ENCODE results near the gene RIPOR1.
A peak's percentile ranks its signal among the peaks of the same experiment; 100 is the strongest.

RIPOR1 gene

GRCh38 chr16:67548265-67549126 is 19.9 kb downstream of the RIPOR1 start:
- DNase-seq (ENCODE audit: low spot score), result peak; percentile 50
- in situ Hi-C loops (cut with MboI; ENCODE audit: low pct_unique_long_range_greater_than_20kb, low sequenced_read_pairs, unreplicated experiment), result loop anchor here (25.0 kb wide), 1 partner anchor 364 kb away; no protein-coding TSS in a partner anchor
- no peak for TF ChIP-seq CTCF (IDR thresholded peaks at IDR 0.05; ENCODE audit: extremely low read depth, insufficient read depth, missing control alignments)

GRCh38 chr16:67549240-67549639 is 20.6 kb downstream of the RIPOR1 start:
- in situ Hi-C loops (cut with MboI; ENCODE audit: low pct_unique_long_range_greater_than_20kb, low sequenced_read_pairs, unreplicated experiment), result loop anchor here (25.0 kb wide), 1 partner anchor 363 kb away; no protein-coding TSS in a partner anchor
- no peak for TF ChIP-seq CTCF (IDR thresholded peaks at IDR 0.05; ENCODE audit: extremely low read depth, insufficient read depth, missing control alignments)
- no peak for DNase-seq (ENCODE audit: low spot score)

GRCh38 chr16:67549936-67550335 is 21.3 kb downstream of the RIPOR1 start:
- in situ Hi-C loops (cut with MboI; ENCODE audit: low pct_unique_long_range_greater_than_20kb, low sequenced_read_pairs, unreplicated experiment), result loop anchor here (25.0 kb wide), 1 partner anchor 362 kb away; no protein-coding TSS in a partner anchor
- no peak for TF ChIP-seq CTCF (IDR thresholded peaks at IDR 0.05; ENCODE audit: extremely low read depth, insufficient read depth, missing control alignments)
- DNase-seq (ENCODE audit: low spot score), result no peak

- TF ChIP-seq CTCF (IDR thresholded peaks at IDR 0.05; ENCODE audit: extremely low read depth, insufficient read depth, missing control alignments), result no peak
- in situ Hi-C loops (cut with MboI; ENCODE audit: low pct_unique_long_range_greater_than_20kb, low sequenced_read_pairs, unreplicated experiment), result no loop called here
- DNase-seq (ENCODE audit: low spot score), result no peak
Observed at GRCh38 chr16:67551091-67551490, 22.5 kb downstream of the RIPOR1 start.

GRCh38 chr16:67551972-67552371 is 23.3 kb downstream of the RIPOR1 start:
- TF ChIP-seq CTCF (IDR thresholded peaks at IDR 0.05; ENCODE audit: extremely low read depth, insufficient read depth, missing control alignments), result no peak

GRCh38 chr16:67552476-67552875 is 23.8 kb downstream of the RIPOR1 start:
- in situ Hi-C loops (cut with MboI; ENCODE audit: low pct_unique_long_range_greater_than_20kb, low sequenced_read_pairs, unreplicated experiment), result no loop called here
- TF ChIP-seq CTCF (IDR thresholded peaks at IDR 0.05; ENCODE audit: extremely low read depth, insufficient read depth, missing control alignments), result no peak
- no peak for DNase-seq (ENCODE audit: low spot score)

More at GRCh38 chr16:67551972-67552371, 23.3 kb downstream of the RIPOR1 start:
- DNase-seq (ENCODE audit: low spot score), result no peak
- in situ Hi-C loops (cut with MboI; ENCODE audit: low pct_unique_long_range_greater_than_20kb, low sequenced_read_pairs, unreplicated experiment), result no loop called here

Data from GM13977 (cell line).